NCI-H146 (cell line): ENCODE data around the gene RPTOR.

Experiments used
- DNase-seq: peaks from one replicate; lab custom pipeline; 2025; lab: John Stamatoyannopoulos, UW

RPTOR gene

GRCh38 chr17:80816241-80817103 is 271.8 kb downstream of the RPTOR start:
- no peak for DNase-seq

- no peak for DNase-seq
Measured at GRCh38 chr17:80817321-80817845, 272.7 kb downstream of the RPTOR start.

- DNase-seq, result no peak
Measured at GRCh38 chr17:80817861-80818260, 273.2 kb downstream of the RPTOR start.

- DNase-seq, result no peak
Measured at GRCh38 chr17:80818871-80819270, 274.2 kb downstream of the RPTOR start.

- DNase-seq, result no peak
Measured at GRCh38 chr17:80819422-80820164, 275.0 kb downstream of the RPTOR start.

- DNase-seq, result no peak
Measured at GRCh38 chr17:80820331-80820730, 275.7 kb downstream of the RPTOR start.

- DNase-seq, result no peak
Measured at GRCh38 chr17:80821546-80821945, 276.9 kb downstream of the RPTOR start.

- no peak for DNase-seq
Measured at GRCh38 chr17:80822021-80822699, 277.5 kb downstream of the RPTOR start.

- no peak for DNase-seq
Measured at GRCh38 chr17:80822700-80823410, 278.2 kb downstream of the RPTOR start.

GRCh38 chr17:80824549-80825470 is 280.2 kb downstream of the RPTOR start:
- no peak for DNase-seq

GRCh38 chr17:80825471-80826345 is 281.1 kb downstream of the RPTOR start:
- DNase-seq, result no peak

- no peak for DNase-seq
Measured at GRCh38 chr17:80826346-80826954, 281.8 kb downstream of the RPTOR start.

GRCh38 chr17:80826955-80827645 is 282.5 kb downstream of the RPTOR start:
- DNase-seq, result no peak

- DNase-seq, result peak; percentile 76
Measured at GRCh38 chr17:80827646-80828643, 283.3 kb downstream of the RPTOR start.

GRCh38 chr17:80829166-80829813 is 284.7 kb downstream of the RPTOR start:
- DNase-seq, result no peak

- DNase-seq, result no peak
Measured at GRCh38 chr17:80830020-80830780, 285.6 kb downstream of the RPTOR start.
